Measurements from ENCODE around the gene ITGA11.

ITGA11 gene, protein sequence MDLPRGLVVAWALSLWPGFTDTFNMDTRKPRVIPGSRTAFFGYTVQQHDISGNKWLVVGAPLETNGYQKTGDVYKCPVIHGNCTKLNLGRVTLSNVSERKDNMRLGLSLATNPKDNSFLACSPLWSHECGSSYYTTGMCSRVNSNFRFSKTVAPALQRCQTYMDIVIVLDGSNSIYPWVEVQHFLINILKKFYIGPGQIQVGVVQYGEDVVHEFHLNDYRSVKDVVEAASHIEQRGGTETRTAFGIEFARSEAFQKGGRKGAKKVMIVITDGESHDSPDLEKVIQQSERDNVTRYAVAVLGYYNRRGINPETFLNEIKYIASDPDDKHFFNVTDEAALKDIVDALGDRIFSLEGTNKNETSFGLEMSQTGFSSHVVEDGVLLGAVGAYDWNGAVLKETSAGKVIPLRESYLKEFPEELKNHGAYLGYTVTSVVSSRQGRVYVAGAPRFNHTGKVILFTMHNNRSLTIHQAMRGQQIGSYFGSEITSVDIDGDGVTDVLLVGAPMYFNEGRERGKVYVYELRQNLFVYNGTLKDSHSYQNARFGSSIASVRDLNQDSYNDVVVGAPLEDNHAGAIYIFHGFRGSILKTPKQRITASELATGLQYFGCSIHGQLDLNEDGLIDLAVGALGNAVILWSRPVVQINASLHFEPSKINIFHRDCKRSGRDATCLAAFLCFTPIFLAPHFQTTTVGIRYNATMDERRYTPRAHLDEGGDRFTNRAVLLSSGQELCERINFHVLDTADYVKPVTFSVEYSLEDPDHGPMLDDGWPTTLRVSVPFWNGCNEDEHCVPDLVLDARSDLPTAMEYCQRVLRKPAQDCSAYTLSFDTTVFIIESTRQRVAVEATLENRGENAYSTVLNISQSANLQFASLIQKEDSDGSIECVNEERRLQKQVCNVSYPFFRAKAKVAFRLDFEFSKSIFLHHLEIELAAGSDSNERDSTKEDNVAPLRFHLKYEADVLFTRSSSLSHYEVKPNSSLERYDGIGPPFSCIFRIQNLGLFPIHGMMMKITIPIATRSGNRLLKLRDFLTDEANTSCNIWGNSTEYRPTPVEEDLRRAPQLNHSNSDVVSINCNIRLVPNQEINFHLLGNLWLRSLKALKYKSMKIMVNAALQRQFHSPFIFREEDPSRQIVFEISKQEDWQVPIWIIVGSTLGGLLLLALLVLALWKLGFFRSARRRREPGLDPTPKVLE

DNA sequence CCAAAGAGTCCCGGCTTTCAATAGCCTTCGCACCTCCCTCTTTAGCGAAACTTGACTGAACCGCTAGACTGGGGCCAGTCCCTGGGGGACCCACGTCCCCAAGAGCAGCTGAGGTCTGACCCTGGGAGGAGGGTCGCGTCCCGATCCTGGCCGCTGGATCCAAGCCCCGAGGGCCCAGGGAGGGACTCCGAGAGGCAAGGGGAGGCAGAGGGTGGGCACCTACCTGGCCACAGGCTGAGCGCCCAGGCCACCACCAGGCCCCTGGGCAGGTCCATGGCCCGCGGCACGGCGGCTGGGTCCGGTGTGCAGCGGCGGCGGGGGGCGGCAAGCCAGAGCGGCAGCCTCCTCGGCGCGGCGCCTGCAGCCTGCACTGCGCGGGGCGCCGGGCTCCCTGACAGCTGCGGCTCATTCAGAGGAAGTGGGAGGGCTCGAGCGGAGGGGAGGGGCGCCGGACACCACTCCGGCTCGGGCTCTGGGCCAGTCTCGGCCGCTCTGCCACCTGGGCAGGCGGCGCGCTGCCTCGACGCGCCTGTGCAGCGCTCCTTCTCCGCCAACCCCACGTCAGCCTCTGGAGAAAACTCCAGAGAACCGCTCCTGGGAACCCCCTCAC lies at the start of gene ITGA11:
Gene ITGA11, minus strand, starts transcription at position 372 of the 610 bp plus-strand sequence. Its CDS starts 97 bp downstream, at position 275.
- no peak for DNase-seq (ENCODE audit: low spot score)

DNA sequence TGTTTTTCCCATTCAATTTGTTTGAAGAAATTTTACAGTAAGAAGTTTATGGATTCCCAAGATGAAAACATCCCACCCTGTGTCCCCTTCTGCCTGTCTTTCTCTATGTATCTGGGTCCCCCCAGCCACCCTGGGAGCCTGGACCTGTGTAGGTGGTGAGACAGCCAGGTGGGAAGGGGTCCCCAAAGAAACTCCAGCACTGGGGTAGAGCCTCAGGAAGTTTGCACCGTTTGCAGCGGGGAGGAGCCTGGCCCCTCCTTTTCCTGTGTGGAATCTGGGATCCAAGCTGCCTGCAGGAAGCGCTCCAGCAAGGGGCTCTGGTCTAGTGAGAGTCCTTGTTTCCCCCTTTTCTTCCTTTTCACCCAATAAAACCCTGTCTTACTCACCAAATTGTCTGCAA lies 49.4 kb upstream of the ITGA11 start:
- no peak for DNase-seq (ENCODE audit: low spot score)

DNA sequence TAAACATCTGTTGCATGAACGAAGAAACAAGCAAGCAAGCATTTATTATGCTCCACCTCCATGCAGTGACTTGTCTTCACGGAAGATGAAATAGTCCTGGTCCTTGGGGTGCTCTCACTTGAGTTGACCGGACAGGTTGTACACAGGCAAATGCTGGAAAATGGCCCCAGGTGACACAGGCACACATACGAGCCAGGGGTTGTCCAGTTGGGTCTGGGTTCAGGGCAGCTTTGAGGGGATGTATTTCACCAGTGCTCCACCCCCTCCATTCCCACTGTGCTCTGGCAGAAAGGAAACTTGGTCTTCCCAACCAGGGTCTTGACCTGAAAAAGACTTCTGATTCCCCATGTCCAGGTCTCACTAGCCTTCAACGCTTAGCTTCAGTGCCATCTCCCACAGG lies 48.3 kb upstream of the ITGA11 start:
- DNase-seq (ENCODE audit: low spot score): no peak

DNA sequence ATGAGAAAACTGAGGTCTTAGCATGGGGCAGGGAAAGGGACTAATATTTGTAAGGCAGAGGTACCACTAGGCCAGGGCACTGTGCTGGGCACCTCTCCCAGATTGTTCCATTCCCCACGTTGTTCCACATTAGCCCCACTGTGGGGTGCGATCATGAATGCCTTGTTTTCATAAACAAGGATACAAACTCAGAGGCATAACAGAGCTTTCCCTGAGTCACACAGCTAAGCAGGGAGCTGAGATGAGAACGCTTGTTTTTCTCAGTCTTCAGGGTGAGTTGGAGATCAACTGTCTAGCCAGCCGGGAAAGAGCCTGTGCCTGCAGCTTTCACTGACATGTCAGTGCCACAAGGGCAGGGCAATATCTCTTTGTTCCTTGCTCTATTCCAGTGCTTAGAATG lies 47.9 kb upstream of the ITGA11 start:
- DNase-seq (ENCODE audit: low spot score): no peak

DNA sequence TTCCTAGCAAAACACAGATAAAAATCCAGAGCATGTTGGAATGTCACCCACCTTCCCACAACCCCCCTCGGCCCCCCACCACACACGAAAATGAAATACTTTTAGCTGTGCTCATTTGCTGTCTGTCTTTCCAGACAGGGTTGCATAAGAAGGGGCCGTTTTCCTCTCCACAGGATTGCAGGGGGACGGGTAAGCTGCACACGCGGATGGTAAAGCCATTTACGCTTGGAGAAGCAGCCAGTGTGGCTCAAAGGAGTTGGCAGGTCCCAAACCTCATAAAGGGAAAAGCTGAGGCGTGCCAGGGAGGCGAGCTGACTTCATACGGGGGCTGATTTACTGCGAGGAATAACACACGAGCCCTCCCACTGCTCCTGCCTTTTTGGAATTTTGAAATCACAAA lies 47.4 kb upstream of the ITGA11 start:
- DNase-seq (ENCODE audit: low spot score): no peak

DNA sequence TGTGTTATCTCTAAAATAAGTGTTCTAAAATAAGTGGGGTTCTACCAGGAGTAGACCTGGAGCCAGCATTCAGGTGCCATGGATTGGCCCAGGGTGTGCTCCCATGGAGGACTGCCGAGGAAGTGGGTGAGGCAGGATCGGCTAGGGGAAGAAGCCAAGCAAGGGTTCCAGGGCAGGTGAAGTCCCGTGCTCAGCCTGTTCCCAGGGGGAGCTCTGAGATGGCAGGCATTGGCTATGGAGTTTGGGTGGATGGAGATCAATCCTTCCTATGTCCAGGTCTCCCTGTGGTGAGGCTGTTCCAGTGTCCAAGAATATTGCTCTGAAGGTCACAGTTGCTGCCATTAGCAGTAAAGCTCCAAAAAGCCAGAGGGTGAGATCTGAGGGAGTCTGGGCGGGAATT lies 46.9 kb upstream of the ITGA11 start:
- DNase-seq (ENCODE audit: low spot score): no peak

DNA sequence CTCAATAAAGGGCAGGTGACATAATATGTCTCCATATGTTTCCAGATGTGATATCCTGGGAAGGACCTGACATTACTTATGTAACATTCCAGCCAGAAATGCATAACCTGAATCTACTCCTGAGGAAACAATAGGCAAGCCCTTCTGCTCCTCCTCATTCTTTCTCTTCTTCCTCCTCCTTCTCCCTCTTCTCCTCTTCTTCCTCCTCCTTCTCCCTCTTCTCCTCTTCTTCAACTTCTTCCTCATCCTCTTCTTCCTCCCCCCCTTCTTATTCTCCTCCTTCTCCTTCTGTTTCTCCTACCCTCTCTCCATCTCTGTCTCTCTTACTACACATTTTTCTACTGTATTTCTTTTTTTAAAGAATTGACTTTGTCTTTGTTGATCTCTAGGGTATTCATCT lies 43.5 kb upstream of the ITGA11 start:
- no peak for DNase-seq (ENCODE audit: low spot score)

DNA sequence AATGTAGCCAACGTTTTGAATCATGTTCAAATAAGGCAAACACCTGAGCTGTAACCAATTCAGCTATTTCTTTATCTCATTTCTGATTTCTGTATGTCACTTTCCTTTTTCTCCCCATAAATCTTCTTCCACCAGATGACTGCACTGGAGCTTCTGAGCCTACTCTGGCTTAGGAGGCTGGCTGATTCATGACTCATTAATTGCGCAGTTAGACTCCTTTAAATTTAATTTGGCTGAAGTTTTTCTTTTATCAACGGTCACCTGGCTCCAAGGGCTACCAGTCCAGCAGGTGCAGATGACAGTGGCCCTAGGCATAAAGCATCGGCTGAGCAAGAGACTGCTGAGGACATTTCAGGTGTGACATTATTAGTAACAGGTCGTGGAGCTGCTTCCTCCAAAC lies 39.6 kb upstream of the ITGA11 start:
- DNase-seq (ENCODE audit: low spot score): no peak

DNA sequence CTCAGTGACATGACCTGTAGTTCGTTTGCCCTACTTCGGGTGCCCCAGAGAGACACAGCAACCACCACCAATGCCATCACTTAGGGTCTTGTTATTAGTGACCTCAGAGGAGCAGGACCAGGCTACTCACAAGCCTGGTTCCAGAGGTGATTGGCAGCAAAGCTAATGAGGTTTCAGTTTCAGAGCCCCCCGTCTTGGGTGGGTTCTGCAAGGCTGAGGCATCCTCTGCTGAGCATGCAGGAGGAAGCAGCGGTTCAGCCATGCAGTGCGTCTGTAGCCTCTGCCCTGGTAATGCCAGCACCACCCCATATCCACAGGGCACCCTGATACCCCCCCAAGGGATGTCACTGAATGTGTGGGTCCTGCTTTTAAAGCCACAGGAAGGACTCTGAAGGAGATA lies 39.0 kb upstream of the ITGA11 start:
- no peak for DNase-seq (ENCODE audit: low spot score)

DNA sequence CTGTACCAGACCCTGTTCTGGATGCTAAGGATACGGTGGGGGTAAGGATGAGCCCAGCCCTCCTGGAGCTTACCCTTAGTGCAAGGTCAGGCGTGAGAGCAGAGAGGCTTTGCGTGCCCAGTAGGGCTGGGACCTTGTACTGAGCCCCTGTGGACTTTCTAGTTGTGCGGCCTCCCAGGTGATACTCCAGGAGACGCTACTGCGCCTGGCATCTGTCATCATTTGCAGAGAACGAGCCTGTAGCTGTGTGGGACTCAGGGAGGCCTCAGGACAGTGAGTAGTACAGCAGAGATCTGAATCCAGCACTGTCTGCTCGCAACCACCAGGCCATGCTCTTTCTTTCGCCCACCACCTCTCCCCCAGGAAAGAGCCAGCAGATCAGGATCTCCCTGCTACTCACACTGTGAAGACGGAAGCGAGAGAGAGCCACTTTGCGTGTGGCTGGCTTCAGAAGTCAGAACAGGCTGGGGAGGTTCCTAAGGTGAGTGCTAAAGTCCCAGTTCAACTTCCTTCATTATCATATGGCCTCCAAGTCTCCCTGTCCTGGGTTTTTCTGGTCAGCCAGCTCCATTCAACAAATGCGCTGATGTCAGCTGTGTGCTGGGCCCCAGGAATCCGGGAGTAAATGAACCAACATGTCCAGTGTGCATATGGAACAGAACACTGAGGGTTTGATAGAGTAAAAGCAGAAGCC lies 38.2 kb upstream of the ITGA11 start:
- no peak for DNase-seq (ENCODE audit: low spot score)

DNA sequence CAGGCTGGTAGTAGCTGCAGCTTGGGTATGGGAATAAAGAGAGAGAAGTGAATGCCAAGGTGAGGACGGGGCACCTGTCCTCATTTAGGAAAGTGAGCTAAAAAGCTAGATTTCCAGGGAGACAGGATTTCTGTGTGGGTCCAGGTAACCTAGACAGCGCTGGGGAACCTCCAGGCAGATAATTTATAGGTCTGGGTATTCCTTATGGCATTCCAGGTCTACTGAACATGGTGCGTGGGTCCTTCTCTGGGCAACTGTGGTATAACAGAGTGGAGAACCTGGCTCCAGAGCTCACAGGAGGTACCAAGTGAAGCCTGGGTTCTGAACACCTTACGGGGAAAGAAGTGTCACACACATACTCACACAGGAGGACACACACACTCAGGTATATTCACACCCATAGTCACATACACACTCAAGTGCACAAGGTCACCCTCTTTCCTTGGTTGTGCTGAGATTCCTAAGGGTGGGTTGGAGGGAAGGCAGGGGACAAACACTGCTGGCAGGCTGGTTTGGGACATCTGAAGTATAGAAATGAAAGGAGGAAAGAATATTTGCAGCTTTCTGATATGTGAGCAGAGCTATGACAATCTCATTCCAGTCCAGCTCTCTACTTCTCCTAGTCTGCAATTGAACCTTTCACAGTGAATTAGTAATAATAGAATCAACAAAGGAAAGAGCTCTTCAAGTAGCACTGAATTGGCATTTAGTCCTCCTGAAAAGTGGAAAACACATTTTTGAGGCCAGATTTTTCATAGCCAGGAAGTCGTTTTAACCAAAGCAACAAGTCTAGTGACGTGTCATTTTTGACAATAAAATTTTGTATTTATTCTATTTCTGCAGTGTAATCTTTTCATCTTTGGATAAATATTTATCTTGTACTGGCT lies 37.4 kb upstream of the ITGA11 start:
- DNase-seq (ENCODE audit: low spot score): no peak

DNA sequence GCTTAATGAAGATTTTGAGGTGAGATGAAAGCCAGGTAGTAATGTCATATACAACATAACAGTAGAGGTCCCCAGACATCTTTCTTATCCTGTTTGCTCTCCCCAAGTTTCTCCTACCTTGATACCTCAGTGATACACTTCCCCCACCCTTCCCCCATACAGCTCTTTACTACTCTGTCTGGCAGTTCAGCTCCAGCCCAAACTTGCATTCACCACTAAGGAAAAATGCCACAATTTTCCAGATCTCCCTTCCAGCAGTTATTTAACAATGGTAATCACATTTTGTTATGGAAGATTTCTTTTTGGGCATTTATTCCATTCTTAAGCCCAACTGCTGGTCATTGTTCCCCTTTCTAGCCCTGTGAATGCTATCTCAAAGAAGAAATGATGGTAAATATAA lies 34.9 kb upstream of the ITGA11 start:
- DNase-seq (ENCODE audit: low spot score): no peak

DNA sequence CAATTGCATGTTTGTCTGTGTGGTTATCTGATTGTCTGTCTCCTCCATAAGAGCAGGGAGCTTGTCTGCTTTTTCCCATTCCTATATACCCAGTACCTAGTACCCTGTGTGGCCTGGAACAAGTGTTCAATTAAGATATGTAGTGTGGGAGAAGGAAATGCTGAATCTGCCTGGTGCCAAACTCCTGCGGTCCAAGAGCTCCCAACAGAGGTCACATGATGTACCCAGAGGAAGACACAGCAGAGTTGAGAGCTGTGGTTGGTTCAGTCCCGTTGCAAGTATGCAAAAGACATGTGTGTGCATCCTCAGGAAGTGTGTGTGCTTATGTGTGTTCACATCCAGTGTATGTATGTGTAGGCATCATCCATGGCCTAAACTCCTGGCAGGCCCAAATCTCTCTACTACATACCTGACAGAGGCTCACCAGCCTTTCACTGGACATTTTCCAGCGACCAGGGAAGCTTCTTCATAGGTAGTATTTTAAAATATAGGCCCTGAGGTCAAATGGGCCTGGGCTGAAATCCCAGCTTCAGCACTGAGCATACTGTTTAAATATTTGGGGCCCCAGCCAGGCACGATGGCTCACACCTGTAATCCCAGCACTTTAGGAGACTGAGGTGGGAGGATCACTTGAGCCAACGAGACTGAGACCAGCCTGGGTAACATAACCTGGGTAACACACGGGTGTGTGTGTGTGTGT lies 34.0 kb upstream of the ITGA11 start:
- no peak for DNase-seq (ENCODE audit: low spot score)

DNA sequence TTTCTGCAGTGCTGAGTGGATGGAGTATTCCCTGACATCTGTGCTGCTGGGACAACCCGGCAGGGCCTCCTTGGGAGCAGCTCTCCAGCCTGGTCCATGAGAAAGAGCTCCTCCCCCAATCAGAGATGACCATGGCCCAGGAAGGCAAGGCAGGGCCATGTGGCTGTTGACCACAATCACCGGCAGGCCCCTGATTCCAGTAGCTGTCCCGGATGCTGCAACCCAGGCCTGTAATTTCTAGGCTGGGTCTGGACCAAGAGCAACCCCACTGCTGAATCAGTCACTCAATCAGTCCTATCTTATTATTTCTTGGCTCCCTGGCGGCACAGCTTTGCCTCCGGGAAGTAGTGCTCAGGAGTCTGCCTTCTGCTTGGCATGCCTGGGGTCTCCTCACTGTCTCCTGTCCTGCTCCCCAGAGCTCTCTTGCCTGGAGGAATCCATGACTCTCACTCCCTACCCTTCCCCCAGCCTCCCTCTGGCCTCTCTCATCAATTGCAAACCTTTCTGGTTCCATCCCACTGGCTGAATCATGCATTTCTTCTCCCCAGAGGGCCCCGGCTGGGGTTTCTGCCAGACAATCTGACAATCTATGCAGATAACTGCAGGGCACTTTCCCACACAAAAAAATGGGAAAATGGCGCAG lies 32.6 kb upstream of the ITGA11 start:
- DNase-seq (ENCODE audit: low spot score): no peak

DNA sequence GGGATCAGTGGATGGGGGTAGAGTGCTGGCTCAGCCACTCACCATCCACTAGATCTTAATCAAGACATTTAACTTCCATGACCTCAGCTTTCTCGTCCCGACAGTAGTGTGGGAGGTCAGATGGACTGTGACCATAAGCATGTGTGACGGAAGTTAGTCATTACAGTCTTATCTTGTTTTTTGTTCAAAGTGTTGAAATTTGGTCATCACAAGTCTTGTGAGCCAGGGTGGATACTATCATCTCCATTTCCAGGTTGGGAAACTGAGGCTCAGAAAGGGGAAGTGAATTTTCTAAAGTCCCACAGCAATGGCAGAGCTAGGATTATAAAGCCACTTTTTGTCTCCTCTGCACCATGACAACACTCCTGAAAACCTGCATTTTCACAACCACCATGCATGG lies 32.0 kb upstream of the ITGA11 start:
- no peak for DNase-seq (ENCODE audit: low spot score)

DNA sequence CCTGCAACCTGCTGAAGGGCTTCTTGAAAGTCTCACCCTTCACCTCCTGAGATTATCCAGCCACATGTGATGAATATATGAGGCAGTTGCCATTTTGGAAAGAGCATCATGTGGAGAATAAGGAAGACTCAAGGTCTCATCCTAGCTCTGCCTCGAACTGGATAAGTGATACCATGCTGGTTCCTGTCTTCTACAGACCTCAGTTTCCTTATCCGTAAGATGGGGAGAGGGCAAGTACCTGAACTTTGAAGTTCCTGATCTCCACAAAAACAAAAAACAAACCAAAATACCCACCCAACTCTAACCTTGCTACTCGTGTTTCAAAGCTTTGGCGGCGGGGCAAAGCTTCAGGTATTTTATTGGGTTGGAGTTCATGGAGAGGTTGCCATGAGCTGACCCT lies 31.5 kb upstream of the ITGA11 start:
- DNase-seq (ENCODE audit: low spot score): no peak

DNA sequence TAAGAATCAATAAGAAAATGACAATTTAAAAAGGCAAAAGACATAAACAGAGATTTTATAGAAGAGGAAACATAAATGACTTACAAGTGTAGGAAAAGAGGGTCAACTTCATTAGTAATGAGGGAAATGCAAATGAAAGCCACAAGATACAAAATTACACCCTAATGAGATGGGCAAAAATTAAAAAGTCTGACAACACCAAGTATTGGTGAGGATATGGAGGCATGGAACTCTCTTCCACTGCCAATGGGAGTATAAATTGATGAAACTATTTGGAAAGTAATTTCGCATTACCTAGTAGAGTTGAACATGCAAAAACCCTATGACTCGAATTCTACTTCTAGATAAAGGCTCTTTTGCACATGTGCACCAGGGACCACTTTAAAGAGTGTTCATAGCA lies 28.2 kb upstream of the ITGA11 start:
- no peak for DNase-seq (ENCODE audit: low spot score)

DNA sequence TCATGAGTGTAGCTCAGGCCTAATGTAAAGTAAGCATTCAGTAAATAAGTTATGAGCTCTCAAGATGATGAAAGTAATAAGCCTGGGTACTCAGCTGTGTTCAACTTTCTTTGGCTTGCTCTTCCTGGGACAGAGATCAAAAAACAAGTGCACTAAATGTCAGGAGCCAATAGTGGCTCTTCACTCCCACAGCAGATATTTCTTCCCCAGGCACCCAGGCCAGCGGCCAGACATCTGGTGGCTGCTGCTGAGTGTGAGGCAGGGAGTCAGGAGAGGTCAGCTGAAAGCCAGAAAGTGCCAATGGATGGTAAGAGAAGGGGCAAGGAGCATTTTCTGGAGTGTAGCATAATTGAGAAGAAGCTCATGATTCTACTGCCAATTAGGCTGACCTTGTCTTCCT lies 18.2 kb upstream of the ITGA11 start:
- DNase-seq (ENCODE audit: low spot score): no peak

DNA sequence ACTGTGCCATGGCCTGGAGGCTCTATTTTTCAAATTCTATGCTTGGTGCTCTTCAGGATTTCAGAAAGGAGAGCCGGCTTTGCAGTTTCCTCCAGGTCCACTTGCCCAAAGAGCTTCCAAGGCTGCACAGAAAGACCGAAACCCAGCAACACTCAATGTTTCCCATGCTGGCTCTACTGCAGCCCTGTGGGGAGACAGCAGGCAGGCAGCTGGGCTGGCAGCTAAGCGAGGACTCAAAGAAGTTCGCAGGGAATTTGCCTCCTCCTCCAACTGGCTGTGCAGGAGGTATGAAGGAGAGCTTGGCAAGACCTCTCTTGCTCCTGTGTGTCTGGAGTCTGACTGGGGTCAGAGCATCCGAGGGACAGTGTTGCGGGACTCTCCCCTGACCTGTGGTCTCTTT lies 17.4 kb upstream of the ITGA11 start:
- peak; percentile 2 for DNase-seq (ENCODE audit: low spot score)

Data from pons (tissue), 1 donor.